Raji (cell line): ENCODE results near the gene FAM13A.

Source experiments
- POLR2A ChIP-seq: IDR thresholded peaks from 2 replicates; pipeline ENCODE4 v1.6.1; 2011; ENCODE audit warnings: low read depth, low read length, control low read depth; ENCODE audit not compliant: insufficient read depth

Gene FAM13A

DNA sequence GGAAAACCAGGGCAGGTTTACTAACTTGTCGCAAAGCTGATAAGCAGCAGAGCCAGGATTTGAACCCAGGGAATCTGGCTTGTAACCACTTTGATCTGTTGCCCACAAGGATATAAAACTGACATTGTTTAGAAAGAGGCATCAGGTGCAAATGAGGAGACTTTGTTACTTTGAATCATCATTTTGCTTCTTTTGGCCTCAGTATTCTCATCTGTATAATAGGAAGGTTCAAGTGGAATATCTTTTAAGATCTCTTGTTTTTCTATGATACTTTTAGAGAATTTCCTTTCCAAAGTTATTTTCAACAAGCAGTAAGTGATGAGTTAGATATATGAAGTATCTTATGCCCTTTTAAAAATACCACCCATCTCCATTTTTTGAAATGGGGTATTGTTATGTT is 301.5 kb downstream of the FAM13A start:
- no peak for TF ChIP-seq POLR2A

DNA sequence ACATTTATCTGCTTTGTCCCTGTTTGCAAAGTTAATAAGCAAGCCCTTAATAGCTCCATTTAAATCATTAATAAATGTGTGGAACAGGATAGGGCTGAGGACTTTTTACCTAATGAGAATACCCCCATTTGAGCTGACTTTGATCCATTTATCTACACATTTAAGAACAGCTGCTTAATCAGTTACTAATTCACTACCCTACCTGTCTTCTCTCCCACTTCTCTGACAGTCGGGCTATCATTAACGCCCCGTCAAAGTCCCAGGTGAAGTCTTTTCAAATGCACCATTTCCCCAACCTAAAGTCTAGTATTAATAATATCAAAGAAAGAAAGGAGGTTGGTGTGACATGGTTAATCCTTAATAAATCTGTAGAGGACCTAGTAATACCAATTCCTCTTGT is 302.2 kb downstream of the FAM13A start:
- no peak for TF ChIP-seq POLR2A

DNA sequence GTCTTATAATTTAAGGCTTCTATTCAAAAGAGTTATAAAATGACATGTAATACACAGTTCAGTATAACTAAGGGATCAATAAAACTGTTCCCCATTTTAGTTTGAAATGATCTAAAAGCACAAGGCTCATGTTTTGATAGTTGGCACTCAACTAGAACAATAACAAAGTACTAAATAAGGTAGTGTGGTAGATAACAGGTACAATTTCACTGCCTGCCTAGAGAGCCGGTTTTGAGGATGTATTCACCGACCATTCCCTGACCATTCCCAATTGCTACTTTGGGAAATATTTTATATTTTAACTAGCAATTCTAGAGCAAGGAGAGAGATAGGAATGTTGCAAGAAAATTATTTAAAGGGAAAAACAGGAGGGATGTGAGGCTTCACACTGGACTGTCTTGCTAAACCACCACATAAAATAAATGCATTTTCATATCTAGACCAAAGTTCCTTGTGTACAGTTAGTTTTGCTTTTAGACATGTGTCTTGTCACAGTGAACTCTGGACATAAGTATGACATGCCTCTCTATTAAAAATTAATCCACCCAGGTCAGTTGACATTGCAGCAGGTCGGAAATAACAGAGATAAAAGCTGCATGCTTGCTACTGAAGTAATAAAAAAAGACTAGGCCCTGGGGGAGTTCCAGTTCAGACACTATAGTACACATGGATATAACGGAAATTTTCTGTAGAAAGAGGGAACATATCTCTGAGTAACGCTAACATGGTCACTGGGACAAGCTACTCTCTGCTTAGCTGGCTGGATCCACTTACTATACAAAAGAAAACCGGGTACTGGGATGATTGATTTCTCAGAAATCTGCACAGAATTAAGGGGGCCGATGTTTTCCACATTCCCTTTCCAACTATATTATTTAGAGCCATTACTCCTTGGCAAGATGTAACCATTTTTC is 303.1 kb downstream of the FAM13A start:
- no peak for TF ChIP-seq POLR2A

DNA sequence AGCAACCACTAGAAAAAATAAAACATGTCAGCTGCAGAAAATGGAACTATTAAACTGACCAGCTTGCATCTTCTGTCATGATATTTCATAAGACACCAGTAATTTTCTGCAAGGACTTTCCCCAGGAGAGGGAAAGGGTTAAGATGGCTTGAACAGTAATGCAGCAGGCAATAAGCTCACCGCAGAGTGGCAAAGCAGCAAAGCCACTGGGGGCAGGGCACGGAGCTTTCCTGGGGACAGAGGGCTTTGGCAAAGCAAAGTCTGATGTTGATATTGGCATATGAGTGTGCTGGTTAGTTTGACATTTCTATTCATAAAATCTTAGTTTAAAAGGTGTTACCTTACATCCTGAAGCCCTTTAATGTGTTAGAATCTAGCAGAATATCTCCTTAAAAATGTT is 304.2 kb downstream of the FAM13A start:
- TF ChIP-seq POLR2A = no peak

DNA sequence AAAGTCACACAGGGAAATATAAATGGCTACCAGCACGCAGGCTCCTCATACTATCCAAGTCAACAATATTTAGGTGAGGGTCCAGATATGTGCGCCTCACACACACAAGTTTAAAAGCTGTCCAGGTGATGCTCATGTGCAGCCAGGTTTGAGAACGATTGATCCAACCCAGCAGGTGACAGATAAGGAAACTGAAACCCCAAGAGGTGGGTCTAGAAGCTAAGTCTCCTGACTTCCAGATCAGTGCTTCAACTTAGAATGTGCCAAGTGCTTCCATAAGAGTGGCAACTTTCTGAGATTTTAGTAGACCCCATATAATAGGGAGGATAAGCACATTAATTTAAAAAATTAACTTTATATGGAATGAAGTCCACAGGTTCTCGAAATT is 304.9 kb downstream of the FAM13A start:
- TF ChIP-seq POLR2A = no peak

DNA sequence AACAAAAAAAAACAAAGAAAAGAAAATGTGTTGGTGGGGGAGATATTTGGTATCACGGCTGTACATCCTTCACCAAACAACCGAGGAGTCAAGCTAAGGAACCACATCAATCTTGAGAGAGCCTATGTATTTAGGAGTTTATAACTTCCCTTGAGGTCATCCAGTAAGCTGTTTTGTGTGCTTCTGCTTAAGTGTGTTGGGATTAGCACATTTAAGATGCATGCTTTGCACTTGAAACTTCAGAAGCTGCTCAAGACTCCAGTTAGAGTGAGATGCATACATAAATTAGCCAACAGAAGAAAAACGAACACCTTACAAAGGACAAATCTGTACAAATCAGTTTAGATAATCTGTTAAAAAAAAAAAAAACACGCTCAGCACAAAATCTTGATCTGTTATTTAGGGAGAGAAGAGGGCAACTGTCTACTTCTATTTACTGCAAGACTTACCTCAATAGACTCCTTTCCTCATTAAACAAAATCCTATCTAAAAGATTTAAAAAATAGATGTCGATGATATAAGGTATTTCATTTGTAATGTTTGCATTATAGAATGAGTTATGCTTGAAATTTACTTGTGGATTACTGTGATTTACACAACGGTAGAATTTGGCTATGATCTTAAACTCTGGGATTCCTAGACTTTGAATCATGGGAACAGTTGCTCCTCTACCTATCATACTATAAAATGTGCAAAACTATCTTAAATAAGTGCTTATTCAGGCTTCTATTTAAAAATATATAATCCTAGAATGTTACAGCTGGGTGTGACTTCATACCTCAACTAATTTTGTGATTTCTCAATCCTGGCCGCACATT is 305.5 kb downstream of the FAM13A start:
- TF ChIP-seq POLR2A = no peak

DNA sequence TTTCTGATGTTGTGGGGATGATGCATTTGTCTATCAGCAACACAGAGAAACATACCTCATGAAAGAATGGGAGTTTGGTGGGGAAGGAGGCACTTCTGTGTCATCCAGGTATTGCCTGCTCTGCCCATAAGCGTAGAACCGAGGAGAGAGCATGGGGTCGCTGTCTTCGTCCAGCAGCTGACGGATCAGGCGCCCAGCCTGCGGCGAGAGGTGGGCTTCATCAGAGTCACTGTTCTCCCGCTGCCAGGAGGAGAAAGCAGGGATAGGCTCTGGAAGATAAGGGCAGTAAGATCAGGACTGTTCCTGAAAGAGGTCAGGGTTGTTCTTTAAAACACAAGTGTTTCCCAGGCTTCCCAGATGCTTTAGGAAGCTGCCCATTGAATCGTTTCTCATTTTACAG is 306.6 kb downstream of the FAM13A start:
- TF ChIP-seq POLR2A = no peak

DNA sequence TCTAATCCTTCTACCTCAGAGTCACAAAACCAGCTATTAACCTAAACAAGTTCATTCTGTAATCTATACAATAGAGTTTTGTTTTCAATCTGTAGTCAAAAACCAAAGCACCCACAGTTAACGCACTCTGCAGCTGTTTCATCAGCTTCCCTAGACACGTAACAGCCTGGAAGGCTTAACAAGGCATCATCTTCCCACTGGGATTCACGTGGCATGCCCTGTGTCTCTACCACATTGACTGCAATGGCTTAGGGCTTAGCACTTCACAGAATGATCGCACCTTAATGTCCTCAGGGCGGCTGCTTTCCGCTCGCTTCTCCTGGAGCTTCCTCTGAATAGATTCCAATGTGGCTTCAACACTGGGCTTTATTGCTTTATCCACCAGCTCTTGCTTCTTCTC is 309.6 kb downstream of the FAM13A start:
- TF ChIP-seq POLR2A = no peak

DNA sequence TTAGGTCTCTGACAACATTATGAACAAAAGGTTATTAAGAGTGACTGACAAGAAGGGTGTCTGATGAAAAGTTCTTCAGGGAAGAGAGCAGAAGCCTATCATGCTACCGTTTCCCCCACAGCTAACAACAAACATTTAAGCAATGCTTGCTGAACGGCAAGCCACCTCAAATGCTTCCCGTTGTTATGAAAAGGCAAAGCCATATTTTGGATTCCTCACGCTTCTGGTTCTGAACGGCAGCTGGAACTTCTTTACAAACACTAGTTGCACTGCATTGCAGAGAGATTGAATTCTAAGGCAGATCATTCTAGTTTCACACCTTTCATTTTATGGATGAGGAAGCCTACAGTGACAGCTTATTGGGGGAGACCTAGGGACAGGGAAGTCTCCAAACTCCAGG is 310.8 kb downstream of the FAM13A start:
- TF ChIP-seq POLR2A = no peak

DNA sequence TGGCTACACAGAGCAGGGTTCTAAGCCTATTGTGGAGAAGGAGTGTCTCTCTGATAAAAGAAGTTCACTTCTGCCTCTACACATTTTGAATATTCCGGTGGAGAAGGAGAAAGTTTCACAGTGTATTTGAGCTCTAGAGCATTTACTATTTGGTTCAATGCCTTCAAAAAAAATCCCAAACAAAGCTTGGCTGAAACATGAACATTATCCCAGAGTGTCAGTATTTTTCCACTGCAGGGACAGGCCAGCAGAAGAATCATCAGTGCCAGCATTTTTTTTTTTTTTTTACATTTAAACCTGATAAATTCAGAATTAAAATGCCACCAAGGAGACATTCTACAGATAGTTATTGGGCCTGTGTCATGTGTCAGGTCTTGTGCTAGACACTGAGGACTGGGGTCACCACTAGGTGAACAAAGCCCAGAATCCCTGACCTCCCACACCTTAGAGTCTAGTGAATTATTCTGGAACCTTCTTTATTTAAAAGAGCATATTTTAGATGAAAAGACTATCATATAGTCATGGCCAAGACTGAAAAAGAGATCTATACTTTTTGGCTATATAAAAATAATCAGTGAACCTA is 311.3 kb downstream of the FAM13A start:
- no peak for TF ChIP-seq POLR2A

DNA sequence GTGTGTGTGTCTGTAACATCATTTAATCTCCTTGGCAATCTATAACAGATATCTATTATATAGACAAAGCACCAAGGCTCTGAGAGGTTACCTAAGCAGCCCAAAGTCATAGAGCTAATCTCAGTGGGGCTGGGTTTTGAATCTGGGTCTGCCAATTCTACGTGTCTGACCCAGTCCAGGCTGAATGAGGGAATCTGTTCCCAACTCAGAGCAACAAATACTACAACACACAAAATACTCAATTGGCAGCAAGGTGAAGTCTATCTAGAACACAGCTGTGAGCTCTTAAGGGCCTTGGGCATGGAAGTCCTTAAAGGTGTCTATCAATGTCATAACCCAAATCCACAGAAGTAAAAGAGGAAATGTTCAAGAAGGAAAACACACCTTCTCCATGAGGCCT is 311.8 kb downstream of the FAM13A start:
- TF ChIP-seq POLR2A = no peak

DNA sequence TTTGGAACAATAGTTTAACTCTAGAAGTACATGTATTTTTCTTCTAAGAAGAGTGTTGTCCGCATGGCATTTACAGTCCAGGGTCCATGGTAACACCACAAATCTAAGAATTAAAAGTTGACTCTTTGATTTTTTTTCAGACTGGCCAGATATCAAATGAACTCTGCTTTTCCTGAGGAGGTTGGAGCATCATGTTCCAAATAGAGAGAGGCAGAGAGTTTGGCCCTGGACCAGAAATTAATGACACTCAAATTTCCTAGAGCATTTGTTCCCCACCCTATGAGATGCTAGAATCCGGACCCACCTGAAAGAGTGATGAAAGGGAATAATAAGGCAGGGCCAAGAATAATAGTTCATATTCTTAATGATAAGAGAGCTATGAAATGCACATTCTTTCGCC is 312.4 kb downstream of the FAM13A start:
- TF ChIP-seq POLR2A = no peak

DNA sequence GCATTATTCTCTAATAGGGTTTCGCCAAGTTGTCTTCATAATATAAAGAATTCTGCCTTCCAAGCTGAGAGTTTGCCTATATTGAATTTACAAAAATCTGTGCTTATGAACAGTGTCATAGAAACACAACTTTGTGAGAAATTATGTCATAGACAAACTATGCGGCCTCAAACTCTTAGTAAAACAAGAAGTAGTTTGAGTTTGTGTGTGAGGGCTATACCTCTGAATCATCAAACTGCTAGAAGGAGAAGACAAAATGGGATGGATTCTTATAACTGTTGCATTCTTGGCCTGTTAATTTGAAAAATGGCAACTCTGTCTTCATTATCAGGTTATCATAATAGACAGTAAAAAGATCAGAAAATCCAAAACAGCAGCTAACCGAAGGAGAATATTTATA is 313.3 kb downstream of the FAM13A start:
- no peak for TF ChIP-seq POLR2A

DNA sequence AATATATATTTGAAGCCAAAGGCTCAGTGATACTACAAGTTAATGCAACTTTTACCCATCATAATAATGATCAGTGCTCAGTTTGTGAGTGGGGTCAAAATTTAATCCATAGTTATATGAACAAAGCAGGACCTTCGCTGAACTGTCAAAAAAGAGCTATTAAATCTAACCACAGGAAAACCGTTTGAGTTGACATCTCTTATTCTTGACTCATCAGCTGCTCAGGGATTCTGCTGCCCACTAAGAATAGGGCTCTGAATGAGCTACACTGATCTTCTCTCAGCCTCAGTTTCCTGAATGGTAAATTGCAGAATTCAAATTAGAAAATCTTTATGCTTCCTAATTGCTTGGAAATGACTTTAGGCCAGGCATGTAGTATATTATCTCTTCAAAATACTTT is 314.4 kb downstream of the FAM13A start:
- TF ChIP-seq POLR2A = no peak

DNA sequence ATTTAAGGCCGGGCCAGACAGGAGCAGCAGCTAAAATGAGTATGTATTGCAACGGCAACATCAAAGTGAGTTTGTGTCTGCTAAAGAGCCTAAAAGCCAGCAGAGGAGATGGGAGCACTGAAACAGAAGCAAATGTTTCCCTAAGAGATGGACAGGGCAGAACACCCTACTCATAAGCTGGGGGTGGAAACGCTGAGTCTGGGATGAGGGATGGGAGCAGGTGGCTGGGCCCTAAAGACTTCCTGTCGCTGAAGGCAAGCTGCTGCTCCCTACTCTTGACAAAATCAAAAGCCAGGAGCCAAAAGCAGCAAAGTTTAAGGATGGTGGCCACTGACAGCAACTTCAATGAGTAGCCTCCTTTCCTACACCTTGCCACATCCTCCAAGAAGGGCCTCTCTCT is 318.8 kb downstream of the FAM13A start:
- TF ChIP-seq POLR2A = no peak

DNA sequence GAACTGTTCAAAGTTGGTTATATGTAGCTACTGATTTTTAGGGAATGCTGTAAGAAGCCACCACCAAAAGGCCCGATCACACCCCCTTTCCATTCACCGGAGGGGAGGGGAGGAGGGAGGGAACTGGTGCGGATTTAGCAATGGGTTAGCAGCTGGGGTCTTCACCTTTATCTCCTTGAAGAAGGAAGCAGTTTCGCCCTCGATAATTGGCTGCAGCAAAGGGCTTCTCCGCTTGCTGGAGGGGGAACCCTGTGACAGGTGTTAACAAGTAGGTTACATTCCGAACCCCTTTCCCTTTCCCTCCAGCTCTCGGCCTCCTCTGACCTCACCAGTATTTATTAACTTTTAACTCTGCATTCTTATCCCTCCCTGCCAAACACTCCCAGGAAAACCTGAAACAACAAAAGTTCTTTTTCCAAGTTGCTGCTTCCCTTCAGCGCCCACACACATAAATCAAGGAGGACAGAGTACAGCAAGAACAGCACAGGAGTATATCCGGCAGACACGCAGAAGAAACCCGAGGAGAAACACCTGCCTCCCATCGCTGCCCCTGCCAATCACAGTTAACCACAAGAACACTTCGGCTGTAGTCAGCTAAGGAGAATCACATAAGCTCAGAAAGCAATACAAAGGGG is 319.6 kb downstream of the FAM13A start:
- TF ChIP-seq POLR2A = no peak

DNA sequence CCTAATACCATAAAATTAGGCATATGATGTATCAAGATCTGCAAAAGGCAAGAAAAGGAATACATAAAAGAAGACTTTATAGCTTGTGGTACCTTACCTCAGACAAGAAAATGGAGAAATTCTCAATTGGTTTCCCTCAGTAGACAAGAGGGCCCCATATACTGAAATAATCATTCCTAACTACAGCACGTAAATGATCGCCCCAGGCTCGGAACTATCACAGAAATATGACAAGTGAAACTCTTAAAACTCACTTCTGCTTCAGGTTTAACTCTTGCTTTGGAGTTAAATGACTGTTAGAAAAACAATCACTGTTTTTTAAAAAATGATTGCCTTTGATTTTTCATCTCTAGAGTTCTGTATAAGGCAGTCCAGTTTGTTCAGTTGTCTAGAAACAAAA is 320.7 kb downstream of the FAM13A start:
- no peak for TF ChIP-seq POLR2A
